GM12873 (cell line): ENCODE data around the gene BRSK1.
A peak's percentile ranks its signal among the peaks of the same experiment; 100 is the strongest.

Source experiments
- CTCF ChIP-seq: IDR thresholded peaks from 2 replicates; pipeline ENCODE4 v1.5.1; 2012; ENCODE audit warnings: low read depth, mild to moderate bottlenecking, moderate library complexity, low read length, control low read depth; ENCODE audit not compliant: insufficient read depth; ENCODE audit errors: missing control alignments

BRSK1 gene

GRCh38 chr19:55289117-55289796, 5.5 kb downstream of the BRSK1 start:
- TF ChIP-seq CTCF = no peak

- TF ChIP-seq CTCF = no peak
Measured at GRCh38 chr19:55297267-55297666, 13.5 kb downstream of the BRSK1 start.

- no peak for TF ChIP-seq CTCF
Measured at GRCh38 chr19:55299991-55300390, 16.2 kb downstream of the BRSK1 start.

GRCh38 chr19:55300886-55301458, 17.2 kb downstream of the BRSK1 start:
- TF ChIP-seq CTCF = no peak

- peak; percentile 98 for TF ChIP-seq CTCF
Measured at GRCh38 chr19:55301459-55302317, 17.9 kb downstream of the BRSK1 start.

GRCh38 chr19:55302318-55302703, 18.5 kb downstream of the BRSK1 start:
- TF ChIP-seq CTCF = no peak

GRCh38 chr19:55303477-55303876, 19.7 kb downstream of the BRSK1 start:
- no peak for TF ChIP-seq CTCF
